Esophagus muscularis mucosa (tissue), 3 donors: Measurements from ENCODE around the gene USP1.

Source experiments
- CTCF ChIP-seq, 3 experiments: fragments of 200-600 bp in 2 of 3; fragments of 450-650 bp in 1 of 3; sonication (generic) in 2 of 3; IDR thresholded peaks; one replicate each; pipeline ENCODE4 v1.5.1; 2017 to 2019; ENCODE audit warnings: antibody characterized with exemption in 3 of 3, mild to moderate bottlenecking in 2 of 3, moderate library complexity in 1 of 3
- POLR2A ChIP-seq: fragments of 450-650 bp; IDR thresholded peaks from one replicate; pipeline ENCODE4 v1.6.1; 2017; ENCODE audit warnings: antibody characterized with exemption, moderate library complexity, mild to moderate bottlenecking, low read depth

- TF ChIP-seq CTCF (IDR thresholded peaks at IDR 0.05) (no peak), POLR2A (no peak)
Measured at GRCh38 chr1:62395291-62395690, 41.6 kb upstream of the USP1 start.
